NCI-H1417 treated with DMSO at 0.1 percent for 48 hours (cell line): Measurements from ENCODE around the gene MMP15.
A peak's percentile ranks its signal among the peaks of the same experiment; 100 is the strongest.
"Not testable (repeated sequence)": the region's sequence is repeated elsewhere in the genome, so short reads cannot be mapped to it uniquely, and the experiment has no call there.

Experiments
- DNase-seq: peaks from one replicate; lab custom pipeline; 2025; lab: John Stamatoyannopoulos, UW

The MMP15 gene

GRCh38 chr16:58025351-58026138, at the start of gene MMP15:
TSS of gene MMP15 (plus strand) at chr16:58025754. CDS start at chr16:58026351, 597 bp downstream.
- DNase-seq: peak; percentile 26

DNA sequence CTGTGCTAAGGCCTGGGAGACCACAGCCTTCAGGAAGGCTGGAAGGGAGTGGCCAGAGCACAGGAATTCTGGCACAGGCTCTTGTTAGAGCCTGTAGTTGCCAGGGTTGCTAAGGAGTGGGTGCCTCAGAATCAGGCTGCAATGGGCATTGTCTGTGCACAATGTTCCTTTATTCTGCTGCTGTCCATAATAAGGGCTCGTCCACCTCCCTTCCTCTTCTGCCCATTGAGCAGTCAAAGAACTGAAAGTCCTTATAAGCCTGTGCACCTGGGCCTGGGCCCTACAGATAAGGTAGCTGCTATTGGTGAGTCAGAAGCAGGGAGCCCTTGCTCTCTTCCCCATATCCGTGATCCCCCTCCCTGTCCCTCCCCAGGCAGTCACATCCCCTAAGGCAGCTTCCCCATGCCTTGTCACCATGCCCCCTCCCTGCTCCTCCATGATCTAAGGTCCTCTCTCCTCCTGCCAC, 49.2 kb upstream of the MMP15 start:
- no peak for DNase-seq

DNA sequence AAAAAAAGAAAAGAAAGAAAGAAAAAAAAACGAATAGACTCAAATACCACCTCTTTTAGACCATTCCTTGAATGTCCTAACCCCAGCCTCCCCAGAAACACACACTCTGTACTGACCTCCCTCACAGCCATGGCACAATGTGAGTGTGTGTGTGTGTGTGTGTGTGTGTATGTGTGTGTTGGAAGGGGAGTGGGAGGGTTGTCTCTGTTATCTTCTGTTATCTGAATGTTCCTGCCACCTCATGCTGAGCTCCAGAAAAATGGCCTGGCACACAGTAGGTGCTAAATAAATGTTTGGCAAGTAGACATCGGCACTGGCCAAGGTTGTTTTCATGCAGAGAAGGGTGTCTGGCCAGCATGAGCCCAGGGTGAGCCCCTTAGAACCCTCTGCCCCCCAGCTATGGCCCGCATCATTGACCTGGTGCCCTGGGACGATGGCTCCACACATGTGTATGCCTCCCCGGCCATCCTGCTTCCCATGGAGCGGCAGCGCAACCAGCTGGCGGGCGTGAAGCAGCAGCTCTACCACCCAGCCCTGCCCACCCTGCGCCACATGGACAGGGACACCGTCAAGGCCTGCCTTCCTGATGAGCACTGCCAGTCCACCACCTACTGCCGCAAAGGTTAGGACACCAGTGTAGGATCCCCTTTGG, 48.0 kb upstream of the MMP15 start:
- DNase-seq: no peak

DNA sequence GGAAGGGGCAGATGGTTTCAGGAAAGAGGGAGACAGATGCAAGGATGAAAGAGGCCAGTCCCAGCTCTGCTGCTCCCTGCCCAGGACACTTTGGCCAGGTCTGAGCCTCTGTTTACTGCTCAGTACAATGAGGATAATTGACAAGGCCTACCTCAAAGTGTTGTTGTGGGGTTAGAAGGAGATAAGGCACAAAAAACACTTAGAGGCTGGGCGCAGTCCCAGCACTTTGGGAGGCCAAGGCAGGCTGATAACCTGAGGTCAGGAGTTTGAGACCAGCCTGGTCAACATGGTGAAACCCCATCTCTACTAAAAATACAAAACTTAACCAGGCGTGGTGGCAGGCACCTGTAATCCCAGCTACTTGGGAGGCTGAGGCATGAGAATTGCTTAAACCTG, 47.5 kb upstream of the MMP15 start:
- DNase-seq: not testable (repeated sequence)

DNA sequence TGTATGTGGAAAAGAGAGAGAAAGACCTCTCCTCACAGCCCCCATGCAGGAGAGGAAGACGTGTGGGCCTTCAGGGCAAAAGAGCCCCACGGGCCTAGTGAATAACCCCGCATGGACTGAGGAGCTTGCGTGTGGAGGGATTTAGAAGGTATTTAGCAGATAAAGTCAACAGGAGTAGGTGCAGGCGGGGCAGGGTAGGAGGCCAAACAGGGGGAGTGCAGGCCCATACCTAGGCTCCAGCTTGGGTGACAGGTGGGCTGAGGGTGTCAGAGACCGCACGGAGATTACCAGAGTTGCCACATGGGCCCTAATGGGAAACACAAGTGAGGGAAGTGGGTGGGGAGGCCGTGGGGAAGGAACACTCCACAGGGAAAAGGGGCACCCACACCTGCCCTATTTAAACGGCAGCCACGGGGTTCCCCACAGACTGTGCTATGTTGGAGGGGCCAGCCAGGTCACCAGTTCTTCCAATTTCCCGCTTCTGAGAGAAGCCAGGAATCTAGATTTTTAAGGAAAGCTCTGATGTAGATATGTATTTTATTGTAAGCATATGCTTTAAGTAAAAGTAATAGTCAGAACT, 46.5 kb upstream of the MMP15 start:
- no peak for DNase-seq

DNA sequence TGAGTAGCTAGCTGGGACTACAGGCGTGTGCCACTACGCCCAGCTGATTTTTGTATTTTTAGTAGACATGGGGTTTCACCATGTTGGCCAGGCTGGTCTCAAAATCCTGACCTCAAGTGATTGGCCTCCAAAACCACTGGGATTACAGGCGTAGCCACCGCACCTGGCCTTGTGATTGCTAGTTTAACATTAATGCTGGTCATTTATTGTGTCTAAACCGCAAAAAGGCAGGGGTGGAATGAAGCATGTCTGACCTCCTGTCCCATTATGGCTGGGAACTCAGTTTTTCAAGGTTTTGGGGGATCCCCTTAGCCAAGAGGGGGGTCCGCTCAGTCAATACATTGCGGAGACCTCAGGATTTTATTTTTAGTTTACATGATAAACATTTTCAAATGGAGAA, 43.9 kb upstream of the MMP15 start:
- no peak for DNase-seq

GRCh38 chr16:57982385-57982784, 43.2 kb upstream of the MMP15 start:
- no peak for DNase-seq

DNA sequence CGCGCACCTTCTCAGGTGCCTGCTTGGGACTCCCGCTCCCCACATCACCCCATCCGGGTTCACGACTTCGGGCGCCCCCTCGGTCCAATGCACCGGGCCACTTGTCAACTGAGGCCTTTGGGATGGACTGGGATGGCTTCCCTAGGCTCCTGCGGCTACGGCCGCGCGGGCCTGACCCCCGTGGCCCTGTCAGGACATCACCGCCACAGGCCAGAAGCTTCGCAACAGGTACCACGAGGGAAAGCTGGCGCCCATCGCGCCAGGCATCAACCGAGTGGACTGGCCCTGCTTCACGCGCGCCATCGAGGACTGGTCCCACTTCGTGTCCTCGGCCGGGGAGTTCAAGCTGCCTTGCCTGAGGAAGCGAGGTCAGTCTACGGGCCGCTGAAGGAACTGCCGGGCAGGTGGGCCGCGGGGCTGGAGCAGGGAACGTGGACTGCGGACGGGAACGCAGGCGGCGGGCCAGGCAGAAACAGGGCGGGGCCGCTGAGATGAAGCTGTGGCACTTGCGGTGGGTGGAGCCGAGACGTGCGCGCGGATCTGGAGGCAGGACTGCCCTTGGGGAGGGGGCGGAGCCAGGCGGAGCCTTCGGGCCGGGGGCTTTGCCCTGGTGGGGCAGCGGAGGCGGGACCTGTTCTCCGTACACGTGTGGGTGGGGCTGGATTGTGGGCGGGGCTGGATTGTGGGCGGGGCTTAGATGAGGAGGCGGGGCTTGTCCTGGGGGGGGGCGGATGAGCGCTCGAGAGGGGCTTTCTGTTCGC, 40.9 kb upstream of the MMP15 start:
- no peak for DNase-seq

- no peak for DNase-seq
Measured at GRCh38 chr16:57985204-57986181, 40.1 kb upstream of the MMP15 start.

DNA sequence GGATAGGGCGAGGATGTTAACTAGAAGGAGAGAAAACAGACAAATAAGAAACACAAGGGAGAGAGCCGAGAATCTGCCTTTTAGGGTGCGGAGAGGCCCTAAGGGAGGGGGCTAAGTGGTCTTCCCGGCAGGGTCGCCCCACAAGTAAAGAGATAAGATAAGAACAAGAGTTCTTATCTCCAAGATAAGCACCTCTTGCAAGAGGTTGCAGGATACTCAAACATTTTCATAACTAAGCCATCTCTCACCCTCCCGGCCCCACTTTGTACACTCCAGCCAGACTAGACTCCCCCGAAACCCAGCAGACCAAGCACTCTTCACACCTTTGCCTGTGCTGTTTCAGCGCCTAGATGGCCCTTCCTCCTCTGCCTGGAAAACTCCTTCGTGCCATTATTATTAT, 39.4 kb upstream of the MMP15 start:
- no peak for DNase-seq

DNA sequence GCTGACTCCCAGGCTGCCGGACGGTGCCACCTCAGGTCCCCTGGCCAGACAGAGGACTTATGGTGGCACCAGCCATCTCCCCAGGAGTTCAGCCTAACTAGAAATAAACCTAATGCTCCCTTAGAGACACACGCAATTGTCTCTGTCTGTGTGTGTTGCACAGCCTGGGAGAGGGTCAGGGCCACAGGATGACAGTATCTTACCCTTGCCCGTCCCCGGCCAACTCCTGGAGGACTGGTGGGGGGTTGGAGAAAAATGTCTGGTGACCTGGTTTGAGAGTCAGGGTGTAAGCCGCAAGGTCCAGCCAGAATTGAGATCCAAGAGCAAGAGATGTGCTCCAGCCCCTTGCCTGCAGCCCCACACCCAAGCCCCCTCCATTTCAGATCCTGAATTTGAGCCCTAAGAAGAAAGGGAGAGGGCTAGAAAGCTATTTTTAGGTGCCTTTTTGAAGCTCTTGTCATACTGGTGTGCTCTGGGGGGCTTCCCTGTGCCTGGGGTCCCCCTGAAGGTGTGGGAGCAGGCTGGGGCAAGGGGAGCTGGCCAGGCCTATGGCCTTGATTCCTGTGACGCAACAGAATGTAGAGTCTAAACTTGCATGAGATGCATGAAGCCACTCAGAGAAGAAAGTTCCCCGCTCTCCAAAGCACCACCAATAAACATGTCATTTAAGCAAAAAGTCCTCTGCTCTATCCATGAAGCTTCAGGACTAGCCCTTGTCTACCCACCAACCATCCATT, 37.9 kb upstream of the MMP15 start:
- no peak for DNase-seq

DNA sequence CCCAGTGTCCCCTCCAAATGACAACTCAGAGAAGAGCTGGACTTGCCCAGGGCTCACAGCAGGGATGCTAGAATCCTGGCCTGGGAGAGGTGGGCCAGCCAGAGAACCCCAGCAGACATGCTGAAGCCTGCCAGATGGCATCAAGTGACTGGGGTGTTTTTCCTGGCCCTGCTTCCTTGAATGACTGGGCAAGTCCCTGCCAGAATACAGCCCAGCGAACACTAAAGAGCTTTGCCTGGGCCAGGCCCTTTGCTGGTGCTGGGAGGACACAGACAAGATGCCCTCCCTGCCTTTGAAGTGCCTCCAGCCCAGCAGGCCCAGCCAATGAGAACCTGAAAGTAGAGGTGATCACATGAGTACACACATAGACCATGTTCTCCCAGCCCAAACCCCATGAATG, 36.6 kb upstream of the MMP15 start:
- DNase-seq: no peak

- no peak for DNase-seq
Measured at GRCh38 chr16:57991551-57992059, 33.9 kb upstream of the MMP15 start.

GRCh38 chr16:57992084-57992483, 33.5 kb upstream of the MMP15 start:
- no peak for DNase-seq

GRCh38 chr16:57993438-57993837, 32.1 kb upstream of the MMP15 start:
- DNase-seq: no peak

GRCh38 chr16:57993897-57994296, 31.7 kb upstream of the MMP15 start:
- no peak for DNase-seq

GRCh38 chr16:57994361-57994760, 31.2 kb upstream of the MMP15 start:
- no peak for DNase-seq

DNA sequence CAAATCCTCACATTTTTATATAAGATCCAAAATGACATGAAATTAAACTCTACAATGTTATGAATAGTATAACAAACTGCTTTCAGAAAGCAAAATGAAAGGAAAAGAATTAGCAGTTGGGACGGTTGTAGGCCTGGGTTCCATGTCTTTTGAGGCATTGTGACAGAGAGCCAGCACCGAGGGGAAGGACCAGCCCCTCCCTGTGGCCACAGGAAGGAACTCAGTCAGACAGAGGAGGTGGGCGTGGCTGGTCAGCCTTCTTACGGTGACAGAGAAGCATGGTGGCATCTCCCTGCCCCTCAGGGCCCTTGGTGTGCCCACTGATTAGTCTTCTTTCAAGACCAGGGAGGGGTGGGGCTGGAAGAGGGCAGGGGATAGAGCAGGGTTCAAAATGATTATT, 30.8 kb upstream of the MMP15 start:
- no peak for DNase-seq

DNA sequence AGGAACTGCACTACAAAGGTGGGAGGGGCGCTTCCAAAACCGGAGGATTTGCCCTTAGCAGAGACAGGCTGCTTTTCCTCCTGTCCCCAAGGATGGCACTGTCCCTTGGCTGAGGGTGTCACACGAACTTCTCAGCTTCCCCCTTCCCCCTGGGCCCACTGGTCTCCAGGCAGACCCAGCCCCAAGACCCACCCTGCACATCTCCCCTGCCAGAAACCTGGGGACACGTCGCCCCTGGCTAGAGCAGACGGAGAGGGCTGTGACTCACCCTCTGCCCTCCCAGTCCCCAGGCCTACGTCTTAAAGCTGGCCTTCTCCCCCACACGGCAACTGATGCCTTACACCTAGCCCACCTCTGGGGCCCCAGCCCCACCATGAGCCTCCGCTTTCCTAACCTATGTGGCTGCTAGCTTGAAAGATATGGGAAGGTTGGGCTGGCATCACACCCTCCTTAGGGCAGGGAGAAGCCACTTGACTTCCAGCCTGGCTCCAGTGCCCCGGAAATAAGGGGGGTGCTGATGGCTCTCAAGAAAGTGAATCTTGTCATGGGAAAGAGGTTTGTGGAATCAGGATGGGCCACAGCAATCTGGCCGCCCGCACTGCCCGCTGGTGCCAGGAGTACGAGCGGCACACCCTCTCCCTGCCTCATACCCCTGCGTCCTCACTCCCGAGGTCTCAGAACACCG, 29.7 kb upstream of the MMP15 start:
- DNase-seq: no peak
